ENCODE data around the gene GCLC.

- no peak for TF ChIP-seq CTCF (conservative IDR thresholded peaks at IDR 0.05; ENCODE audit: low read depth, low read length)
- no peak for TF ChIP-seq EZH2 (IDR thresholded peaks at IDR 0.05; ENCODE audit: borderline replicate concordance, low read depth, low read length, poor library complexity, severe bottlenecking)
Observed at GRCh38 chr6:53547811-53548496, 3.1 kb upstream of the GCLC start.

Data from A673 (cell line).